GM13977 (cell line): ENCODE measurements around the gene ZNF77.

Experiments
- DNase-seq: peaks from one replicate; pipeline ENCODE4 v3.0.0; 2012; ENCODE audit warnings: low spot score
- CTCF ChIP-seq: IDR thresholded peaks from 2 replicates; pipeline ENCODE4 v1.5.1; 2012; ENCODE audit warnings: mild to moderate bottlenecking, control low read depth; ENCODE audit not compliant: insufficient read depth; ENCODE audit errors: extremely low read depth, missing control alignments
- in situ Hi-C: fragments of 300-500 bp; cut with MboI; formaldehyde crosslinking; loops from one replicate; pipeline ENCODE4 v1.12.0; 2022; ENCODE audit warnings: low sequenced_read_pairs, low pct_unique_long_range_greater_than_20kb, mixed read lengths, inconsistent platforms; ENCODE audit not compliant: unreplicated experiment

Gene ZNF77

GRCh38 chr19:2962018-2962670, 17.4 kb upstream of the ZNF77 start:
- in situ Hi-C loops: loop anchor here (10.0 to 25.0 kb wide), 2 partner anchors 143 to 525 kb away; partner anchors contain the start of genes SMIM24 and SMIM44
- peak; percentile 62 for TF ChIP-seq CTCF
- DNase-seq: peak; percentile 76

DNA sequence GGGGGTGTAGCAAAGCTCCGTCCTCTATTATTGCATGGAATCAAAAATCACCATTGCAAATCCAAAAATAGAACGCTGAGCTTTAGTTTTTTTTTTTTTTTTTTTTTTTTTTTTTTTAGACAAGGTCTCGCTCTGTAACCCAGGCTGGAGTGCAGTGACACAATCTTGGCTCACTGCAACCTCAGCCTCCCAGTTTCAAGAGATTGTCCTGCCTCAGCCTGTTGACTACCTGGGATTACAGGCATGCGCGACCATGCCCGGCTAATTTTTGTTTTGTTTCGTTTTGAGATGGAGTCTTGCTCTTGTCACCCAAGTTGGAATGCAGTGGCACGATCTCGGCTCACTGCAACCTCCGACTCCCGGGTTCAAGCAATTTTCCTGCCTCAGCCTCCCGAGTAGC, 15.3 kb upstream of the ZNF77 start:
- TF ChIP-seq CTCF: no peak
- in situ Hi-C loops: loop anchor here (10.0 to 25.0 kb wide), 2 partner anchors 145 to 527 kb away; partner anchors contain the start of genes SMIM24 and SMIM44
- DNase-seq: no peak

GRCh38 chr19:2957160-2957559, 12.4 kb upstream of the ZNF77 start:
- DNase-seq: no peak
- in situ Hi-C loops: loop anchor here (25.0 kb wide), 1 partner anchor 530 kb away; the partner anchor contains the start of genes SMIM24 and SMIM44
- no peak for TF ChIP-seq CTCF

DNA sequence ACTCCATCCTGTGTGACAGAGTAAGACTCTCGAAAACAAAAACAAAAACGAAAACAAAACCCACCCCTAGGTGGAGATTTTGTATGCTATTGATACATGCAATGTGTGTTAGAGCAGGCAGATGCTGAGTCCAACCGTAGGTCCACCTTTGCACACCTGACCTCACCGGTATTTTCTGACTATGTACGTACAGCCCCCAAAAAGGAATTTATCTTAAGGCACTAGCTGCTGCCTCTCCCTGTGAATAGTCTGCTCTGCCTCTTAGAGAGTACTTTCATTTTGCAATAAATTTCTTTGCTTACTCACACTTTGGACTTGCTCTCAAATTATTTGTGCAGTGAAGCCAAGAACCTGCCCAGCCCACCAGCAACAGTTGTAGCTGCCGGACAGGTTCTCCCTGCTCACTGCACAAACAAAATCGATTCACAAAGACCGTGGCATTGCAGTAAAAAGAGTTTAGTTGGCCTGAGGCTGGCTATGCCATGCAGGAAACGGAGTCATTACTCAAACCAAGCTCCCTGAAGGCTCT, 8.2 kb upstream of the ZNF77 start:
- in situ Hi-C loops: loop anchor here (25.0 kb wide), 1 partner anchor 534 kb away; the partner anchor contains the start of genes SMIM24 and SMIM44
- no peak for DNase-seq
- no peak for TF ChIP-seq CTCF

DNA sequence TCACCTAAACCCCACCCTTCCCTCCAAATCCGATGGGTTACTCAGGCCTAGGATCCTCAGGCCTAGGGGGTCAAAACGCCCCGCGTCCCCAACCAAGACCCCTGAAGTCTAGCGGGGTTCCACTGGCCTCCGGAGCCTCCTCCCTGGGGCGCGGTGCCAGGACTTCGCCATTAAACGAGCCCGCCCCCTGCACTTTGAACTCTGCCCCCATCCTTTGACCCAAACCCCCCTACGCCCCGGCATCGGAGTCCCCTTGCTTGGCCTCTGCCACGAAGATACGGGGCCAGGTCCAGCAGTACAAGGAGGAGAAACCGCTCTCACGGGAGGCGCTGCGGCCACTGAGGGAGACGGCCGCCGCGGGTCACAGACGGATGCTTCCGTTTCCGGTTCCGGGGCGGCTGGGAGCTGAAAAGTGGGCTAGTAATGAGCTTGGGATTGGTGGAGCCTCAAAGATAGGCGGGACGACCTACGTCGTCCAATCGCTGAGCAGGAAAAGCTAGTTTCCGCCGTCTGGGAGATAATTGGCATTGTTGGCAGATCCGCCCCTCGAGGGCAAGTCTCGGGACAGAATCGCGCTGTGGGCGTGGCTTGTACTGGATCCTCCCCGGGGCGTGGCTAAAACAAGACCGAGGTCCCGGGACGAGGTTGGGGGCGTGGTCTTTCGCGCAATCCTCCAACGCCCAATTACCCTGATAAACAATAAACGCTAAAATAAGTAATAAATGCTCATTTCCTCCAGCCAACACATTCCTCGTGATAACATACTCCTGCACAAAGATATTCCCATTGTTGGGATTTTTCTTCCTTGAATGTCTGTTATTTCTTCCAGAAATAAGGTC, 5.7 kb upstream of the ZNF77 start:
- peak; percentile 98 for DNase-seq
- in situ Hi-C loops: loop anchor here (25.0 kb wide), 1 partner anchor 537 kb away; the partner anchor contains the start of genes SMIM24 and SMIM44
- no peak for TF ChIP-seq CTCF

- no peak for TF ChIP-seq CTCF
- in situ Hi-C loops: loop anchor here (25.0 kb wide), 1 partner anchor 537 kb away; the partner anchor contains the start of genes SMIM24 and SMIM44
- DNase-seq: no peak
These were observed 5.1 kb upstream of the ZNF77 start for GRCh38 chr19:2949939-2950285.
